Mesendoderm (in vitro differentiated cells): Measurements from ENCODE around the gene ADGRA3.

Experiments used
- DNase-seq: peaks from one replicate; pipeline ENCODE4 v3.0.0; 2013
- H2AK5ac ChIP-seq: 2 replicates; pipeline ENCODE4 v1.6.1; 2013; ENCODE audit warnings: low read length, inconsistent platforms
- H2BK120ac ChIP-seq: 2 replicates; pipeline ENCODE4 v1.6.1; 2013; ENCODE audit warnings: low read depth, mild to moderate bottlenecking, low read length, moderate library complexity, mixed read lengths
- H2BK15ac ChIP-seq: replicated peaks from 2 replicates; pipeline ENCODE4 v1.6.1; 2013; ENCODE audit warnings: low read depth, mild to moderate bottlenecking, moderate library complexity
- H2BK5ac ChIP-seq: 2 replicates; pipeline ENCODE4 v1.6.1; 2013; ENCODE audit warnings: low read length, inconsistent platforms
- H3K18ac ChIP-seq: 2 replicates; pipeline ENCODE4 v1.6.1; 2013; ENCODE audit warnings: mild to moderate bottlenecking, low read length, mixed read lengths
- H3K23ac ChIP-seq: one replicate; pipeline ENCODE4 v1.6.1; 2013; ENCODE audit warnings: low read length
- H3K27ac ChIP-seq: 2 replicates; pipeline ENCODE4 v1.5.1; 2013; ENCODE audit warnings: low read depth, mild to moderate bottlenecking, inconsistent platforms, low read length, moderate library complexity
- H3K27me3 ChIP-seq: 2 replicates; pipeline ENCODE4 v1.6.1; 2013; ENCODE audit warnings: low read length, control low read depth, mild to moderate bottlenecking, inconsistent platforms; ENCODE audit not compliant: insufficient read depth, poor library complexity
- H3K36me3 ChIP-seq: 2 replicates; pipeline ENCODE4 v1.6.1; 2013; ENCODE audit warnings: low read length, inconsistent platforms; ENCODE audit not compliant: control insufficient read depth, insufficient read depth
- H3K4ac ChIP-seq: one replicate; pipeline ENCODE4 v1.6.1; 2013; ENCODE audit warnings: low read depth, mild to moderate bottlenecking, low read length, moderate library complexity
- H3K4me1 ChIP-seq: 2 replicates; pipeline ENCODE4 v1.6.1; 2013; ENCODE audit warnings: low read depth, low read length, inconsistent platforms; ENCODE audit not compliant: control insufficient read depth
- H3K4me2 ChIP-seq: 2 replicates; pipeline ENCODE4 v1.6.1; 2013; ENCODE audit warnings: low read length
- H3K4me3 ChIP-seq: 2 replicates; pipeline ENCODE4 v1.5.1; 2013; ENCODE audit warnings: mild to moderate bottlenecking, low read length
- H3K56ac ChIP-seq: one replicate; pipeline ENCODE4 v1.6.1; 2013; ENCODE audit warnings: low read length
- H3K79me1 ChIP-seq: 2 replicates; pipeline ENCODE4 v1.6.1; 2013; ENCODE audit warnings: low read length, inconsistent platforms
- H3K79me2 ChIP-seq: 2 replicates; pipeline ENCODE4 v1.6.1; 2013; ENCODE audit warnings: mild to moderate bottlenecking, low read length; ENCODE audit not compliant: control insufficient read depth, insufficient read depth
- H3K9ac ChIP-seq: 2 replicates; pipeline ENCODE4 v1.6.1; 2013; ENCODE audit warnings: low read length, inconsistent platforms
- H4K5ac ChIP-seq: one replicate; pipeline ENCODE4 v1.6.1; 2013; ENCODE audit warnings: low read length
- H4K8ac ChIP-seq: one replicate; pipeline ENCODE4 v1.6.1; 2013; ENCODE audit warnings: low read depth, mild to moderate bottlenecking, control low read depth, low read length, moderate library complexity
- WGBS: extraction: QIAGEN DNeasy Blood & Tissue Kit; methylation state at CpG from one replicate; pipeline ENCODE4 v1.1.7; 2013; ENCODE audit warnings: low lambda C conversion rate, missing lambda C conversion rate; ENCODE audit not compliant: insufficient coverage; ENCODE audit errors: extremely low coverage; 5-methylcytosine and 5-hydroxymethylcytosine counted together

ADGRA3 gene

GRCh38 chr4:22458098-22458497 lies 57.8 kb downstream of the ADGRA3 start:
- Histone ChIP-seq H4K8ac (no peak overlapping the region), H3K56ac (no peak overlapping the region), H3K18ac (no peak overlapping the region), H3K23ac (no peak overlapping the region), H3K4me3 (no peak overlapping the region), H3K27ac (no peak overlapping the region), H3K4me2 (no peak overlapping the region), H4K5ac (no peak overlapping the region), H3K4ac (no peak overlapping the region), H2BK120ac (no peak overlapping the region), H3K79me1 (peaks cover 1% of the 10 kb centered on the region), H2AK5ac (no peak overlapping the region), H3K36me3 (no peaks in the 10 kb centered on the region), H3K4me1 (no peaks in the 10 kb centered on the region), H3K79me2 (no peaks in the 10 kb centered on the region), H3K9ac (no peak overlapping the region), H2BK5ac (no peak overlapping the region), H3K27me3 (no peaks in the 10 kb centered on the region), H2BK15ac (no peak overlapping the region)
- no peak for DNase-seq
- no CpG with 5 or more reads among the region's 4 CpGs for WGBS

DNA sequence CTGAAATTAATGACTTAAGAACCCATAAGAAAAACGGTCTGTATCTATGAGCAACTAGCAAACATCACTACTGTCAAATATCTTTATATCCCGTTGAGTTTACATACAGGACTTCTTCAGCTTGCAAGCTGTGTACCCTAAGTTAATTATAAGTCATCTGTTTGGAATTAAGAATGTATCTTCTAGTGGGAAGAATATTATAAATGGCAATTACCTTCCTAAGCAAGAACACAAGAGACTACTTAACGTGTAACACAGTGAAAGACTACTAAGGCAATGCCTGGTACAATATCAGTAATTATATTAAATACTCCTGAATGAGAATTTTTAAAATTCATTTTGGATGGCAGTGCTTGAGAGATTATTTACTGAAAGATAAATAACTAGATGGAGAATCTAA lies 58.5 kb downstream of the ADGRA3 start:
- Histone ChIP-seq H3K4me2 (no peak overlapping the region), H3K4ac (no peak overlapping the region), H3K27ac (no peak overlapping the region), H3K18ac (no peak overlapping the region), H4K5ac (no peak overlapping the region), H3K36me3 (no peaks in the 10 kb centered on the region), H2AK5ac (no peak overlapping the region), H2BK15ac (no peak overlapping the region), H3K79me1 (peaks cover 1% of the 10 kb centered on the region), H2BK120ac (no peak overlapping the region), H3K79me2 (no peaks in the 10 kb centered on the region), H3K9ac (no peak overlapping the region), H3K4me1 (no peaks in the 10 kb centered on the region), H3K4me3 (no peak overlapping the region), H3K27me3 (no peaks in the 10 kb centered on the region), H2BK5ac (no peak overlapping the region), H4K8ac (no peak overlapping the region), H3K56ac (no peak overlapping the region), H3K23ac (no peak overlapping the region)
- no peak for DNase-seq
- whole genome bisulfite sequencing = no CpG with 5 or more reads among the region's 3 CpGs

DNA sequence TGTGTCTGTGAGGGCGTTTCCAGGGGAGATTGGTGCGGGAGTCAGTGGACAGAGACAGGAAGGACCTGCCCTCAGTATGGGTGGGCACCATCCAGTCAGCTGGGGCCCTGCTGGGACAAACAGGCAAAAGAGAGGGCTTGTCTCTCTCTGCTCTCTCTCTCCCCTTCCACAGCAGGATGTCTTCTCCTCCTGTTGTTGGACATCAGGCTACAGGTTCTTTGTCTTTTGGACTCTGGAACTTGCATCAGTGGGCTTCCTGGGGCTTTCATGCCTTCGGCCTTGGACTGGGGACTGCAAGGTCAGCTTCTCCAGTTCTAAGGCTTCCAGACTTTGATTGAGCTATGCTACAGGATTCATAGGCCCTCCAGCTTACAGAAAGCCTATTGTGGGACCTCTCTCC lies 59.6 kb downstream of the ADGRA3 start:
- no peak overlapping the region for H3K23ac ChIP-seq
- no peak overlapping the region for H2BK15ac ChIP-seq
- H4K5ac ChIP-seq = no peak overlapping the region
- H2BK120ac ChIP-seq = no peak overlapping the region
- H3K79me1 ChIP-seq = peaks cover 1% of the 10 kb centered on the region
- no peak overlapping the region for H2AK5ac ChIP-seq
- no peak overlapping the region for H3K4me2 ChIP-seq
- H3K4me3 ChIP-seq = no peak overlapping the region
- no peak overlapping the region for H3K56ac ChIP-seq
- H4K8ac ChIP-seq = no peak overlapping the region
- no peak overlapping the region for H2BK5ac ChIP-seq
- WGBS = no CpG with 5 or more reads among the region's 3 CpGs
- no peaks in the 10 kb centered on the region for H3K27me3 ChIP-seq
- H3K79me2 ChIP-seq = no peaks in the 10 kb centered on the region
- no peaks in the 10 kb centered on the region for H3K36me3 ChIP-seq
- H3K4ac ChIP-seq = no peak overlapping the region
- H3K18ac ChIP-seq = no peak overlapping the region
- H3K9ac ChIP-seq = no peak overlapping the region
- H3K27ac ChIP-seq = no peak overlapping the region
- DNase-seq = no peak
- no peaks in the 10 kb centered on the region for H3K4me1 ChIP-seq

GRCh38 chr4:22454955-22455354 lies 60.9 kb downstream of the ADGRA3 start:
- Histone ChIP-seq H2AK5ac (no peak overlapping the region), H2BK5ac (no peak overlapping the region), H3K27me3 (no peaks in the 10 kb centered on the region), H3K4me3 (no peak overlapping the region), H3K36me3 (no peaks in the 10 kb centered on the region), H3K79me2 (no peaks in the 10 kb centered on the region), H3K4ac (no peak overlapping the region), H2BK15ac (no peak overlapping the region), H3K56ac (no peak overlapping the region), H3K18ac (no peak overlapping the region), H4K5ac (no peak overlapping the region), H3K9ac (no peak overlapping the region), H4K8ac (no peak overlapping the region), H2BK120ac (no peak overlapping the region), H3K27ac (no peak overlapping the region), H3K4me2 (no peak overlapping the region), H3K23ac (no peak overlapping the region), H3K79me1 (peaks cover 1% of the 10 kb centered on the region), H3K4me1 (no peaks in the 10 kb centered on the region)
- no peak for DNase-seq
- no CpG with 5 or more reads among the region's 3 CpGs for WGBS

- Histone ChIP-seq H2AK5ac (no peak overlapping the region), H2BK15ac (no peak overlapping the region), H2BK120ac (no peak overlapping the region), H4K5ac (no peak overlapping the region), H3K4me2 (no peak overlapping the region), H4K8ac (no peak overlapping the region), H3K23ac (no peak overlapping the region), H3K18ac (no peak overlapping the region), H3K79me2 (no peaks in the 10 kb centered on the region), H3K27ac (no peak overlapping the region), H3K36me3 (no peaks in the 10 kb centered on the region), H3K4ac (no peak overlapping the region), H3K27me3 (no peaks in the 10 kb centered on the region), H3K79me1 (peaks cover 1% of the 10 kb centered on the region), H2BK5ac (no peak overlapping the region), H3K9ac (no peak overlapping the region), H3K4me1 (no peaks in the 10 kb centered on the region), H3K4me3 (no peak overlapping the region), H3K56ac (no peak overlapping the region)
- no CpG with 5 or more reads among the region's 3 CpGs for WGBS
- DNase-seq = no peak
Measured at GRCh38 chr4:22454216-22454838, 61.5 kb downstream of the ADGRA3 start.

GRCh38 chr4:22444813-22445212 lies 71.1 kb downstream of the ADGRA3 start:
- H2BK120ac ChIP-seq = no peak overlapping the region
- no CpG with 5 or more reads among the region's 6 CpGs for WGBS
- no peak overlapping the region for H3K56ac ChIP-seq
- H3K27ac ChIP-seq = no peak overlapping the region
- H3K18ac ChIP-seq = no peak overlapping the region
- H3K4me3 ChIP-seq = no peak overlapping the region
- no peak overlapping the region for H3K23ac ChIP-seq
- no peak overlapping the region for H2AK5ac ChIP-seq
- no peak overlapping the region for H3K9ac ChIP-seq
- no peak for DNase-seq
- H3K4me1 ChIP-seq = no peaks in the 10 kb centered on the region
- no peaks in the 10 kb centered on the region for H3K79me1 ChIP-seq
- H4K5ac ChIP-seq = no peak overlapping the region
- no peak overlapping the region for H4K8ac ChIP-seq
- no peak overlapping the region for H2BK15ac ChIP-seq
- H3K79me2 ChIP-seq = no peaks in the 10 kb centered on the region
- no peak overlapping the region for H2BK5ac ChIP-seq
- H3K4me2 ChIP-seq = no peak overlapping the region
- no peaks in the 10 kb centered on the region for H3K36me3 ChIP-seq
- H3K4ac ChIP-seq = no peak overlapping the region
- no peaks in the 10 kb centered on the region for H3K27me3 ChIP-seq
